ENCODE measurements around the gene OR6K2. TPM values are rescaled to one million over a fixed set of nuclear protein-coding genes. Genes with fewer than 3 reads are reported as not detected.

Gene OR6K2
- total RNA-seq, 1 experiment from 2014 or later: not detected

DNA sequence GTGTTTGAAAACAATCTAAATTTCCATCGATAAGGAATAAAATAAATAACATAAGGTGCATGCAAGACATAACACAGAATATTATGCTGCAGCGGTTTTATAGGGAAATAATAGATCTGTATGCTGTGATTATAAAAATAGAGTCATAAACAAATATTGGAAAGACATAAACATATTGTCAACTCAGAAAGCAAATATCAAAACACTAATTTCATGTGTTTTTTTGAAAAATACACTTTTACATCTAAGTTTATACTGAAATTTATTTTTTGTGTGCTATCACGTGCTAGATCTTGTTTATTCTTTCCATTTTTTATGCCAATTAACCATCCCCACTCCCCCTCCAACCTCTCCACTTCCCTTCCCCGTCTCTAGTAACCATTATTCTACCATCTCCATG lies 10.6 kb upstream of the OR6K2 start:
- DNase-seq (ENCODE audit: unreplicated experiment): no peak
- H3K4me1 Mint-ChIP-seq (ENCODE audit: insufficient read depth, unreplicated experiment): no peaks in the 10 kb centered on the region
- H3K4me3 Mint-ChIP-seq (ENCODE audit: unreplicated experiment): no peak overlapping the region
- TF ChIP-seq, protein P1, sequence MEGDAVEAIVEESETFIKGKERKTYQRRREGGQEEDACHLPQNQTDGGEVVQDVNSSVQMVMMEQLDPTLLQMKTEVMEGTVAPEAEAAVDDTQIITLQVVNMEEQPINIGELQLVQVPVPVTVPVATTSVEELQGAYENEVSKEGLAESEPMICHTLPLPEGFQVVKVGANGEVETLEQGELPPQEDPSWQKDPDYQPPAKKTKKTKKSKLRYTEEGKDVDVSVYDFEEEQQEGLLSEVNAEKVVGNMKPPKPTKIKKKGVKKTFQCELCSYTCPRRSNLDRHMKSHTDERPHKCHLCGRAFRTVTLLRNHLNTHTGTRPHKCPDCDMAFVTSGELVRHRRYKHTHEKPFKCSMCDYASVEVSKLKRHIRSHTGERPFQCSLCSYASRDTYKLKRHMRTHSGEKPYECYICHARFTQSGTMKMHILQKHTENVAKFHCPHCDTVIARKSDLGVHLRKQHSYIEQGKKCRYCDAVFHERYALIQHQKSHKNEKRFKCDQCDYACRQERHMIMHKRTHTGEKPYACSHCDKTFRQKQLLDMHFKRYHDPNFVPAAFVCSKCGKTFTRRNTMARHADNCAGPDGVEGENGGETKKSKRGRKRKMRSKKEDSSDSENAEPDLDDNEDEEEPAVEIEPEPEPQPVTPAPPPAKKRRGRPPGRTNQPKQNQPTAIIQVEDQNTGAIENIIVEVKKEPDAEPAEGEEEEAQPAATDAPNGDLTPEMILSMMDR (IDR thresholded peaks at IDR 0.05; ENCODE audit: unreplicated experiment): no peak
- H3K36me3 Mint-ChIP-seq (ENCODE audit: insufficient read depth, unreplicated experiment): no peaks in the 10 kb centered on the region
- H3K27ac Mint-ChIP-seq (ENCODE audit: low read depth, unreplicated experiment): no peak overlapping the region
- no peaks in the 10 kb centered on the region for H3K9me3 Mint-ChIP-seq (ENCODE audit: unreplicated experiment)
- peaks cover 65% of the 10 kb centered on the region for H3K27me3 Mint-ChIP-seq (ENCODE audit: insufficient read depth, unreplicated experiment)
- BruUV-seq (replicated peaks): no TSS peak
- CTCF ChIA-PET: interaction anchor here (1.0 kb wide), 1 partner anchor 720 kb away, joined by 3 read pairs; no protein-coding TSS in a partner anchor
- POLR2A ChIA-PET: no interaction called here
- intact Hi-C loops (cut with micrococcal nuclease): no loop called here

DNA sequence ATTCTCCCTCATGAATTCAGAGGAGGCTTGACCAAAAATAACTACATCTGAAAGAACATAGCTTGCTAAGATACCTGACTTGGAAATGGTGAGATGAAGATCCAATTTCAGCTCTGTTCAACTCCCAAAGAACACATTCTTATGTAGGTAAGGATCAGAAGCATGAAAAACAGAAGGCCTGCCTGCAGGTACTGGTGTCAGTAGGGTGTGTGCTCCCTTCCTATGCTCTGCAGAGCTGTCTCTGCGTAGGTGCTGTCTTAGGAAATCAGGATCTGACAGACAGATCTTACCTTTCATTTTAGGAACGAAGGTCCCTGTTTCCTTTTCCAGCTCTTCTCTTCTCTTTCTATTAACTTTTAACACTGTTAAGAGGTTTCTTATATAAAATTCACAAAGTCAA lies 5.6 kb upstream of the OR6K2 start:
- ChIA-PET CTCF (interaction anchor here (0.6 to 1.1 kb wide), 2 partner anchors 21 to 1912 kb away, joined by 3 to 4 read pairs; no protein-coding TSS in a partner anchor), POLR2A (no interaction called here)
- Mint-ChIP-seq H3K36me3 (ENCODE audit: insufficient read depth, unreplicated experiment) (no peaks in the 10 kb centered on the region), H3K9me3 (ENCODE audit: unreplicated experiment) (no peaks in the 10 kb centered on the region), H3K27me3 (ENCODE audit: insufficient read depth, unreplicated experiment) (peaks cover 28% of the 10 kb centered on the region), H3K27ac (ENCODE audit: low read depth, unreplicated experiment) (no peak overlapping the region), H3K4me3 (ENCODE audit: unreplicated experiment) (no peak overlapping the region), H3K4me1 (ENCODE audit: insufficient read depth, unreplicated experiment) (no peaks in the 10 kb centered on the region)
- no TSS peak for BruUV-seq (replicated peaks)
- TF ChIP-seq, protein P1 (IDR thresholded peaks at IDR 0.05; ENCODE audit: unreplicated experiment): no peak
- DNase-seq (ENCODE audit: unreplicated experiment): no peak
- intact Hi-C loops (cut with micrococcal nuclease): no loop called here

DNA sequence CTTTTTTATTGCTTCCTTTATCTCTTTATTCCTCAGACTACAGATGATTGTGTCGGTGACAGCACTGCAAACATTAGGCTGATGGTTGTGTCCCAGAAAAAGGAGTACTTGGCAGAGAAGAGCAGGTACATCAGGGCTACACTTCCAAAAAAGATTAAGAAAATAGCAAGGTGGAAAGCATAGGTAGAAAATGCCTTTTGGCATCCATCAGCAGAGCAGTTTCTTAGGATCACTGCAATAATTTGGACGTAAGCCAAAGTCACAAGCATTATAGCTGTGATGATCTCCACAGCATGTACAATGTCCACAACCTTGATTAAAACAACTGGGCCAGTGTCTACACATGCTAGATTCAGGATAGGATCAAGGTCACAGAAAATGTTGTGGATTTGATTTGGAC lies 5.9 kb downstream of the OR6K2 start:
- Mint-ChIP-seq H3K27me3 (ENCODE audit: insufficient read depth, unreplicated experiment) (peaks cover 61% of the 10 kb centered on the region), H3K27ac (ENCODE audit: low read depth, unreplicated experiment) (no peak overlapping the region), H3K4me3 (ENCODE audit: unreplicated experiment) (no peak overlapping the region), H3K4me1 (ENCODE audit: insufficient read depth, unreplicated experiment) (no peaks in the 10 kb centered on the region), H3K9me3 (ENCODE audit: unreplicated experiment) (no peaks in the 10 kb centered on the region), H3K36me3 (ENCODE audit: insufficient read depth, unreplicated experiment) (no peaks in the 10 kb centered on the region)
- ChIA-PET CTCF (no interaction called here), POLR2A (no interaction called here)
- TF ChIP-seq, protein P1 (IDR thresholded peaks at IDR 0.05; ENCODE audit: unreplicated experiment): no peak
- BruUV-seq (replicated peaks): no TSS peak
- no peak for DNase-seq (ENCODE audit: unreplicated experiment)
- intact Hi-C loops (cut with micrococcal nuclease): no loop called here

DNA sequence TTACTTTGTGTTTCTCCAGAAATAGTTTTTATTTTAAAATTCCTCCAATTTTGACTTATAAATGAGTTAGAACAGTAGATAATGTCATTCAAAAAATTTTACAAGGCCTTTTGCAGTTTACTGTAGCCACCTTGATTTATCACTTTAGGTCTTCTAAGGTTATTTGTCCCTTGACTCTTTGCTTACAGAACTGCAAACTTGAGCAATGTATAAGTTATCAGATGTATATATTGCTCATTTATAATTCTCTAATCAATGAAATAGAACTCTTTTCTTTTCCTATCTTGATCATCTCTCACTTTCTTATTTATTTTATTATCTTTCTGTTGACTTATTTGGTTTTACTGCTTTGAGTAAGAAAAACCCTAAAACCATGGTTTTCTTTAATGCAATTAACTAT lies 8.1 kb downstream of the OR6K2 start:
- ChIA-PET POLR2A (interaction anchor here (0.7 to 1.3 kb wide), 2 partner anchors 78 to 710 kb away, joined by 3 to 4 read pairs; no protein-coding TSS in a partner anchor), CTCF (no interaction called here)
- no peaks in the 10 kb centered on the region for H3K4me1 Mint-ChIP-seq (ENCODE audit: insufficient read depth, unreplicated experiment)
- TF ChIP-seq, protein P1 (IDR thresholded peaks at IDR 0.05; ENCODE audit: unreplicated experiment): no peak
- no peak overlapping the region for H3K27ac Mint-ChIP-seq (ENCODE audit: low read depth, unreplicated experiment)
- peaks cover 60% of the 10 kb centered on the region for H3K27me3 Mint-ChIP-seq (ENCODE audit: insufficient read depth, unreplicated experiment)
- H3K36me3 Mint-ChIP-seq (ENCODE audit: insufficient read depth, unreplicated experiment): no peaks in the 10 kb centered on the region
- H3K4me3 Mint-ChIP-seq (ENCODE audit: unreplicated experiment): no peak overlapping the region
- BruUV-seq (replicated peaks): no TSS peak
- no peaks in the 10 kb centered on the region for H3K9me3 Mint-ChIP-seq (ENCODE audit: unreplicated experiment)
- intact Hi-C loops (cut with micrococcal nuclease): no loop called here
- DNase-seq (ENCODE audit: unreplicated experiment): no peak

All from MCF 10A (cell line).